Prostate gland (tissue), 2 donors: ENCODE data around the gene ANO2.

ENCODE experiments used
- POLR2A ChIP-seq: fragments of 450-650 bp; IDR thresholded peaks from one replicate; pipeline ENCODE4 v1.6.1; 2016; ENCODE audit warnings: antibody characterized with exemption, mild to moderate bottlenecking
- TF ChIP-seq, protein P1 (sequence below), 4 experiments: fragments of 200-600 bp in 2 of 4; fragments of 450-650 bp in 2 of 4; sonication (generic) in 2 of 4; IDR thresholded peaks; 1 replicate in 3 of 4; 2 replicates in 1 of 4; pipeline ENCODE4 v1.5.1; 2016 to 2019; ENCODE audit warnings: antibody characterized with exemption in 4 of 4, mild to moderate bottlenecking in 2 of 4, moderate library complexity in 2 of 4

DNA sequence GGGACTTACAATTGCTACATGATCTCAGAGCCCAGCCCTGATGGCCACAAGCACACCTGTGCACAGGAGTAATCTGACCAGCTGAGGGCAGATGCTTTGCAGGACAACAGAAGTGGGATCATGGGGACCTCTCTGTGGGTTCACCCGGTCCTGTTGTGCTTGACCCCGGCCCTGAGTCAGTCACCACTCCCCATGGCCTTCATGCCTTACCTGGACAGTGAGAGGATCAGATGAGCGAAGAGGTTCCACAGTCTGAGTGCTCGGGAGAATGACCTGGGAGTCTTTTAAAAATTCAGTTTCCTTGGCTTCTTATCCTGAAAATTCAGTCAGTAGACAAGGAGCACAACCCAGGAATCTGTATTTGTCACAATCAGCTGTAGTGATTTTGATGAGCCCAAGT is 425.0 kb downstream of the ANO2 start:
- TF ChIP-seq, protein P1, sequence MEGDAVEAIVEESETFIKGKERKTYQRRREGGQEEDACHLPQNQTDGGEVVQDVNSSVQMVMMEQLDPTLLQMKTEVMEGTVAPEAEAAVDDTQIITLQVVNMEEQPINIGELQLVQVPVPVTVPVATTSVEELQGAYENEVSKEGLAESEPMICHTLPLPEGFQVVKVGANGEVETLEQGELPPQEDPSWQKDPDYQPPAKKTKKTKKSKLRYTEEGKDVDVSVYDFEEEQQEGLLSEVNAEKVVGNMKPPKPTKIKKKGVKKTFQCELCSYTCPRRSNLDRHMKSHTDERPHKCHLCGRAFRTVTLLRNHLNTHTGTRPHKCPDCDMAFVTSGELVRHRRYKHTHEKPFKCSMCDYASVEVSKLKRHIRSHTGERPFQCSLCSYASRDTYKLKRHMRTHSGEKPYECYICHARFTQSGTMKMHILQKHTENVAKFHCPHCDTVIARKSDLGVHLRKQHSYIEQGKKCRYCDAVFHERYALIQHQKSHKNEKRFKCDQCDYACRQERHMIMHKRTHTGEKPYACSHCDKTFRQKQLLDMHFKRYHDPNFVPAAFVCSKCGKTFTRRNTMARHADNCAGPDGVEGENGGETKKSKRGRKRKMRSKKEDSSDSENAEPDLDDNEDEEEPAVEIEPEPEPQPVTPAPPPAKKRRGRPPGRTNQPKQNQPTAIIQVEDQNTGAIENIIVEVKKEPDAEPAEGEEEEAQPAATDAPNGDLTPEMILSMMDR (IDR thresholded peaks at IDR 0.05) = no peak
- no peak for TF ChIP-seq POLR2A
